Epithelial cell of esophagus (primary cell): Measurements from ENCODE around the gene MAN1C1.
A peak's percentile ranks its signal among the peaks of the same experiment; 100 is the strongest.

Experiments
- DNase-seq: peaks from one replicate; pipeline ENCODE4 v3.0.0; 2010; ENCODE audit warnings: low read depth
- H3K4me3 ChIP-seq: 2 replicates; pipeline ENCODE4 v1.5.1; 2011; ENCODE audit warnings: mild to moderate bottlenecking, low read length, control low read depth
- TF ChIP-seq, protein P1 (sequence below): IDR thresholded peaks from 2 replicates; pipeline ENCODE4 v1.5.1; 2011; ENCODE audit warnings: low read depth, mild to moderate bottlenecking, low read length, control low read depth, inconsistent platforms; ENCODE audit not compliant: insufficient read depth; ENCODE audit errors: missing control alignments

MAN1C1 gene

DNA sequence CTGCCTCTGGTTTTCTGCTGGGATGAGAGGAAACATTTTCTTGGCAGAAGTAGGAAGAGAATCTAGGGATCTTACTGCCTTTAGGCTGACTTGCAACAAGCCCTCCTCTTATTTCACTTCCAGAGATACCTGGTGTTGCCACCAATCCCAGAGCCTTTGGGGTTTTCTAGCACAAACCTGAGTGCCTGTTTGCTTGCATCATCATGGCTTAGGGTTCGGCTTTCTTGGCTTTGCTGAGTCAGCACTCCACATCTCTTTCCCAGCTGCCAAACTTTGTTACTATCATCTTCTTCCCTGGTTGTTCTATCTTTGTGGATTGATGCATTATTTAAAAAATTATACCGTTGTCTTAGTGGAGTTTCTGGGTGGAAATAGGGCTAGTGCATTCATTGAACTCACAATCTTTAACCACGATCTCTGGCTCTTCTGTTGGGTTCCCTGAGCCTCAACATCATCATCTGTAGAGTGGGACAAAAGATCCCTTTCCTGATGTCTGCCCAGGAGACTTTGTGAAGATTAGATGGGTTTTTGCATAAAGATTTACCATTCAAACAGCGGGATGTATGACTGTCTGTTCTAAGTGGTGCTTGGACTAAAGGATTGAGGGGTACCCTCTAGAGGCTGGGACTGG is 106.8 kb downstream of the MAN1C1 start:
- DNase-seq, result peak; percentile 29
- TF ChIP-seq, protein P1, sequence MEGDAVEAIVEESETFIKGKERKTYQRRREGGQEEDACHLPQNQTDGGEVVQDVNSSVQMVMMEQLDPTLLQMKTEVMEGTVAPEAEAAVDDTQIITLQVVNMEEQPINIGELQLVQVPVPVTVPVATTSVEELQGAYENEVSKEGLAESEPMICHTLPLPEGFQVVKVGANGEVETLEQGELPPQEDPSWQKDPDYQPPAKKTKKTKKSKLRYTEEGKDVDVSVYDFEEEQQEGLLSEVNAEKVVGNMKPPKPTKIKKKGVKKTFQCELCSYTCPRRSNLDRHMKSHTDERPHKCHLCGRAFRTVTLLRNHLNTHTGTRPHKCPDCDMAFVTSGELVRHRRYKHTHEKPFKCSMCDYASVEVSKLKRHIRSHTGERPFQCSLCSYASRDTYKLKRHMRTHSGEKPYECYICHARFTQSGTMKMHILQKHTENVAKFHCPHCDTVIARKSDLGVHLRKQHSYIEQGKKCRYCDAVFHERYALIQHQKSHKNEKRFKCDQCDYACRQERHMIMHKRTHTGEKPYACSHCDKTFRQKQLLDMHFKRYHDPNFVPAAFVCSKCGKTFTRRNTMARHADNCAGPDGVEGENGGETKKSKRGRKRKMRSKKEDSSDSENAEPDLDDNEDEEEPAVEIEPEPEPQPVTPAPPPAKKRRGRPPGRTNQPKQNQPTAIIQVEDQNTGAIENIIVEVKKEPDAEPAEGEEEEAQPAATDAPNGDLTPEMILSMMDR, result no peak
- H3K4me3 ChIP-seq, result no peak overlapping the region

DNA sequence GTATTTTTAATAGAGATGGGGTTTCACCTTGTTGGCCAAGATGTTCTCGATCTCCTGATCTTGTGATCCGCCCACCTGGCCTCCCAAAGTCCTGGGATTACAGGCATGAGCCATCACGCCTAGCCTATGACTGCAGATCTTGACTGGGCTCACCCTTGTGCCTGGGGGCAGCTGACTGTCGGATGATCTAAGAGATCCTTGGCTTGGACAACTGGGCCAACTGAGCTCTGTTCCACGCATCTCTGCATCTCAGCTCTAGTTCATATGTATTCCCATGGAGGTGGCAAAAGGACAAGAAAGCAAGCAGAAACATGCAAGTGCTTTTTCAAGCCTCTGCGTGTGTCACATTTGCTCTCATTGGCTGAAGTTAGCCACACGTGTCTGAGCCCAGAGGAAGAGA is 107.6 kb downstream of the MAN1C1 start:
- H3K4me3 ChIP-seq, result no peak overlapping the region
- TF ChIP-seq, protein P1, result no peak
- DNase-seq, result peak; percentile 91

DNA sequence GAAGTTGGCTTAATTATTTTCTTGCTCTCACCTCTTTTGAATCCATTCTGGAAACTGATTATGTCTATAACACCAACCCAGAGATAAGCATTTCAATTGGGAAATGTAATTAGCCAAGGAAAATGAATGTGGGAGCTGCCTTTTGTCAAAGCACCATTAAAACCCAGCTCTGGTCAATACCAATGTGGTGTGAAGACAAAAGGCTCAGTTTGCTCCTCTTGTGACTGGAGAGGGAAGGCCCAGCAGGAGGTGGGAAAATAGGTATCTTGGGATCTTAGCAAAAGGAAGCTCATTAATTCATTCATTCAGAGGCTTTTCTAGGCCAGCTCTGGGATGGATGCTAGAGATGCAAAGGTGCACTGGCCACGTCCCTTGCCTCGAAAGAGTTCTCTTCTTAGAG is 108.4 kb downstream of the MAN1C1 start:
- TF ChIP-seq, protein P1, result no peak
- no peak for DNase-seq
- no peak overlapping the region for H3K4me3 ChIP-seq

DNA sequence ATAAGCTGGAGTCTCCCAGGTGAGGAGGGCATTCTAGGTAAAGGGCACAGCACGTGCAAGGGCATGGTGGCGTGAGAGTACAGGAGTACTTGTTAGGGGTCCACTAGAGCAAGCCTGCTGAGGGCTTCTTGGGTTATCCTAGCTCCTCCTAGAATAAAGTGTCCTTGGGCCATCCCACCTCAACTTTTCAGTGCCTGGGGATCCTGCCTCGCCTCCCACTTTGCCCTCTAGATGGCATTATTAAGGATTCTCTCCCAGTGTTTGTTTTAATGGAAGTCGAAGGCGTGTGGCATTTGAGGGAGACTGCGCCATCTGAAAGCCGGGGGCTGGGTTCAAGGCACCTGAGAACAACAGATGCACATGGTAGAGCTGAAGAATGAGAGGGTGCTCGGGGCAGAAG is 108.9 kb downstream of the MAN1C1 start:
- TF ChIP-seq, protein P1, result no peak
- H3K4me3 ChIP-seq, result no peak overlapping the region
- DNase-seq, result no peak

DNA sequence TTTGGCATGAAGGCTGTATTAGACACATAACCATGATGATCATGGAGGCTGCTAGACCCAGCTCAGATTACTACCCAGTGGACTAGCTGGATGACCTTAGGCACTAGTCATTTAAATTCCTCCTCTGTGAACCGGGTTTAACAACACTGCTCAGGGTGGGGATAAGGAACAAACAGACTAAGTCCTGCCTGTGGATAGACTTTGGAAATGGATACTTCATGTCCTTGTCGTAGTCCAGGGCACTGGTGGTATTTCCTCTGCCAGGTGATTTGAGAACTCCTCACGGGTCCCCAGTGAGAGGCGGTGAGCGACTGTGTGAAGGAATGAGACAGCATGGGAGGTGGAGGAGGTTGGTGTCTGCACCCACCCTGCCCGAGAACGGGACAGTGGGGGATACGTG is 110.5 kb downstream of the MAN1C1 start:
- DNase-seq, result no peak
- TF ChIP-seq, protein P1, result no peak

DNA sequence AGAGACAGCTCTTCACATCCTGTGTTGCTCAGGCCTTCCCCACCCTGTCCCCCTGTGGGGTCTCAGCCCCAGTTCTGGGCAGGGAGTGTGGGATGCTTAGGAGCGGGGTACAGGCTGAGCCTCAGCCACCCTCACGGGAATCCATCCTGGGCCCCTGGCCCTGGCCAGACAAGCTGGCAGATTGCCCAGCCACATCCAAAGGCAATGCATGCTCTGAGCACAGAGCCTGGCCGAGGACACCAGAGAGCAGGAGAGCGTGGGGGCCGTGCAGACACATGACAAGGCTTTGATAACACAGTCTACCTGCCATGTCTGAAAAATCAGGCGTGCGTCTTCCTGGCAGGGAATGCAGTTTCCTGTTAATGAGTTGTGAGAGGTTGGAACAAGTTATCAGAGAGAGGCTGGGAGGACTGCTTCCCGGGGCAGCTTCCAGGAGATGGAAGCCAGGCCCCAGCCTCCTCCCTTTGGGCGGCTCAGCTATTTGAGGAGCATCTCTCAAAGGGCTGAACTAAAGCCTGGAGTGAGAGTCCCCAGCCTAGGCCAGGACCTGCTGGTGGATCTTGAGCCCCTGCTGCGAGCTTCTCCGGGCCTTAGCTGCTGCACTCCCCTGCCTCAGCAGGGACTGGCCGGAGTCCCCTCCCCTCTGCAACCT is 111.2 kb downstream of the MAN1C1 start:
- H3K4me3 ChIP-seq, result no peak overlapping the region
- DNase-seq, result no peak
- TF ChIP-seq, protein P1, result no peak

More for the DNA sequence above, 110.5 kb downstream of the MAN1C1 start:
- no peak overlapping the region for H3K4me3 ChIP-seq
